K562 (cell line): ENCODE data around the gene SEC24C. TPM values are rescaled to one million over a fixed set of nuclear protein-coding genes. Genes with fewer than 3 reads are reported as not detected.

Source experiments
- ATF3 ChIP-seq, 2 experiments: fragments of 450-650 bp in 1 of 2; sonication (generic) in 1 of 2; formaldehyde crosslinking in 1 of 2; IDR thresholded peaks in 1 of 2; conservative IDR thresholded peaks in 1 of 2; 2 replicates each; pipeline versions ENCODE4 v1.6.1 to v1.8.1; 2016 to 2023; ENCODE audit warnings: mild to moderate bottlenecking in 2 of 2, moderate library complexity in 2 of 2, inconsistent platforms in 1 of 2, missing genetic modification reagents in 1 of 2
- BHLHE40 ChIP-seq: IDR thresholded peaks from 2 replicates; pipeline ENCODE4 v1.6.1; 2011; ENCODE audit warnings: low read length, improper control_type of control experiment
- CHD4 ChIP-seq: fragments of 200-600 bp; sonication (generic); IDR thresholded peaks from 3 replicates; pipeline ENCODE4 v1.6.1; 2012; ENCODE audit warnings: low read depth, mild to moderate bottlenecking, mixed read lengths, low read length, inconsistent platforms; ENCODE audit not compliant: insufficient read depth, insufficient replicate concordance, poor library complexity, severe bottlenecking
- CREM ChIP-seq: IDR thresholded peaks from 2 replicates; pipeline ENCODE4 v1.6.1; 2014; ENCODE audit warnings: antibody characterized with exemption, low read depth
- FOS ChIP-seq: IDR thresholded peaks from 3 replicates; pipeline ENCODE4 v1.6.1; 2011; ENCODE audit not compliant: insufficient read length; ENCODE audit errors: extremely low read depth
- FOXO4 ChIP-seq: fragments of 450-650 bp; formaldehyde crosslinking; IDR thresholded peaks from 2 replicates; pipeline ENCODE4 v1.4.0; 2020; ENCODE audit warnings: mild to moderate bottlenecking, moderate library complexity
- KLF1 ChIP-seq: fragments of 450-650 bp; IDR thresholded peaks from 2 replicates; pipeline ENCODE4 v1.6.1; 2016; ENCODE audit warnings: missing genetic modification characterization, missing compliant biosample characterization
- POLR2AphosphoS5 ChIP-seq: IDR thresholded peaks from 2 replicates; pipeline ENCODE4 v1.6.1; 2011; ENCODE audit warnings: mild to moderate bottlenecking, low read depth, low read length, moderate library complexity; ENCODE audit not compliant: control insufficient read depth, insufficient read depth
- SIRT6 ChIP-seq: IDR thresholded peaks from one replicate; pipeline ENCODE4 v1.6.1; 2012; ENCODE audit warnings: low read depth, mild to moderate bottlenecking, control low read depth, inconsistent platforms, low read length, moderate library complexity
- TBP ChIP-seq: optimal IDR thresholded peaks from 2 replicates; pipeline ENCODE3; 2011; ENCODE audit warnings: low read depth, low read length, improper control_type of control experiment
- ZNF398 ChIP-seq: fragments of 250-450 bp; sonication (Bioruptor Pico); IDR thresholded peaks from 2 replicates; pipeline ENCODE4 v1.8.0; 2021; ENCODE audit warnings: moderate library complexity, mild to moderate bottlenecking, inconsistent platforms
- ZNF407 ChIP-seq: fragments of 450-650 bp; IDR thresholded peaks from 2 replicates; pipeline ENCODE4 v1.6.1; 2016; ENCODE audit warnings: low read depth
- ZNF444 ChIP-seq: fragments of 250-450 bp; sonication (Bioruptor Pico); IDR thresholded peaks from 2 replicates; pipeline ENCODE4 v1.4.0; 2020; ENCODE audit warnings: mild to moderate bottlenecking, moderate library complexity
- polyA plus RNA-seq, 8 experiments: library from polyadenylated mRNA; depleted of rRNA in 4 of 8; stranded (reverse) in 5 of 8; unstranded in 3 of 8; fragments of >200 nt; fragmentation: Nextera tagmentation in 2 of 8; fragmentation: Illumina TruSeq in 1 of 8; extraction: Ambion mirVana in 2 of 8; extraction: Trizol in 1 of 8; gene quantifications; 2 replicates each; pipeline versions ENCODE4 v1.2.1 to v1.2.3, GENCODE V29; 2011 to 2014; ENCODE audit warnings: inconsistent platforms in 1 of 8, missing spikeins in 1 of 8
- total RNA-seq, 7 experiments: library from RNA; depleted of rRNA in 6 of 7; stranded (reverse); fragments of >200 nt in 6 of 7; fragmentation: Illumina TruSeq in 2 of 7; extraction: Trizol in 2 of 7; gene quantifications; 2 replicates each; pipeline versions ENCODE4 v1.2.1 to v1.2.3, GENCODE V29; 2011 to 2021; ENCODE audit warnings: low replicate concordance in 1 of 7

Gene SEC24C
- total and polyA plus RNA-seq, 9 of the 15 experiments (the other 6 are each of a cell fraction or from before 2014, with no cell fraction given), result 19.0 to 115 (median 70.5) TPM

GRCh38 chr10:73781879-73782748 lies 37.9 kb downstream of the SEC24C start, which contains the start of gene CHCHD1 (continued):
- peak; percentile 43; the same call in 1 of the 2 replicates for TF ChIP-seq ATF3 (IDR thresholded peaks at IDR 0.05)
- no peak for TF ChIP-seq ATF3 (CRISPR knock-in tag; conservative IDR thresholded peaks at IDR 0.05)
- no peak for TF ChIP-seq SIRT6
- peak; percentile 89 for TF ChIP-seq CREM
- TF ChIP-seq FOXO4, result no peak
- TF ChIP-seq ZNF398 (CRISPR knock-in tag), result no peak
- TF ChIP-seq CHD4, result no peak
- TF ChIP-seq BHLHE40, result peak; percentile 86
- peak; percentile 91 for TF ChIP-seq POLR2AphosphoS5
- peak; percentile 92 for TF ChIP-seq TBP
- TF ChIP-seq FOS, result no peak
- TF ChIP-seq ZNF407, result no peak; the same call in 1 of the 2 replicates
- TF ChIP-seq KLF1 (tag), result no peak
- TF ChIP-seq ZNF444 (CRISPR knock-in tag), result no peak
